ENCODE measurements around the gene MFRP.
A peak's percentile ranks its signal among the peaks of the same experiment; 100 is the strongest.

The MFRP gene

DNA sequence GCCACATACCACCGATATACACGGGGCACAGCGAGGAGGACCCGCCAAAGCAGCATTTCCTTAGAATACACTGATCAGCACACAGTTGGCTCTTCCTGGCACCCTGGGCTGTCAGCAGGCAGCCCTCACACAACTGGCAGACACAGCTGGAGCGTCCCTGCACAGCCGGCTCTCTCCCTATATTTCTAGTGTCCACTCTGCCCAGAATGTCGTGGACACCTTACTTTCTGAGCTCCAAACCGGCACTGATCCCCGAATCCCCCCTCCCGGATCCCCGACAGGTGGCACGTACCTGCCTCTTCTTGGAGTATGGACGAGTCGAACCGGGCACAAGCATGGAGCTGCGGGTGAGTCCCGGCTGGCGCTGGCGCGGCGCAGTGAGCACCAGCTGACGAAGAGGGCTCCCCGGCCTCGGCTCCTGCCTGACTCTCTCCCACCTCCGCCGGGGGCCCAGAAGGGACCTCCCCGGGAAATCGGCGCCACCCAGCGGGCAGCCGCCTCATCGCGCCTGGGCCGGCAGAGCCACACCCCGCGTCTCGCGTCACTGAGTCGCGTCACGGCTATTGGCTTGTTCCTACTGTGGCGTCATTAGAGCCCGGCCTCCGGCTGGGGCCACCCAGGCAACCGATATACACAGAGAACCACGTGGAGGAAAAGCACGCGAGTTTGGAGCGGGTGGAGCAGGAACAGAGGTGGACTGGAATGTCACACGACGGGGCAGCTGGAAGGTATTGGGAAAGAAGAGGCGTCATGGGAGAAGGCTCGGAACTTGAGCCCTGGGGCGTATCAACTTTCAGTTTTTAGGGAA is 34.9 kb upstream of the MFRP start, which contains the start of gene USP2:
USP2 (minus strand) TSS at position 510 of the 808 bp plus-strand sequence. CDS start 8,210 bp downstream, outside the sequence.
- H3K4me3 ChIP-seq (ENCODE audit: low read length): peak within 1 kb of the TSS; percentile 72
- TF ChIP-seq, protein P1, sequence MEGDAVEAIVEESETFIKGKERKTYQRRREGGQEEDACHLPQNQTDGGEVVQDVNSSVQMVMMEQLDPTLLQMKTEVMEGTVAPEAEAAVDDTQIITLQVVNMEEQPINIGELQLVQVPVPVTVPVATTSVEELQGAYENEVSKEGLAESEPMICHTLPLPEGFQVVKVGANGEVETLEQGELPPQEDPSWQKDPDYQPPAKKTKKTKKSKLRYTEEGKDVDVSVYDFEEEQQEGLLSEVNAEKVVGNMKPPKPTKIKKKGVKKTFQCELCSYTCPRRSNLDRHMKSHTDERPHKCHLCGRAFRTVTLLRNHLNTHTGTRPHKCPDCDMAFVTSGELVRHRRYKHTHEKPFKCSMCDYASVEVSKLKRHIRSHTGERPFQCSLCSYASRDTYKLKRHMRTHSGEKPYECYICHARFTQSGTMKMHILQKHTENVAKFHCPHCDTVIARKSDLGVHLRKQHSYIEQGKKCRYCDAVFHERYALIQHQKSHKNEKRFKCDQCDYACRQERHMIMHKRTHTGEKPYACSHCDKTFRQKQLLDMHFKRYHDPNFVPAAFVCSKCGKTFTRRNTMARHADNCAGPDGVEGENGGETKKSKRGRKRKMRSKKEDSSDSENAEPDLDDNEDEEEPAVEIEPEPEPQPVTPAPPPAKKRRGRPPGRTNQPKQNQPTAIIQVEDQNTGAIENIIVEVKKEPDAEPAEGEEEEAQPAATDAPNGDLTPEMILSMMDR (conservative IDR thresholded peaks at IDR 0.05; ENCODE audit: low read depth, low read length): peak; percentile 79
- peak; percentile 89 for DNase-seq (ENCODE audit: low read depth)

DNA sequence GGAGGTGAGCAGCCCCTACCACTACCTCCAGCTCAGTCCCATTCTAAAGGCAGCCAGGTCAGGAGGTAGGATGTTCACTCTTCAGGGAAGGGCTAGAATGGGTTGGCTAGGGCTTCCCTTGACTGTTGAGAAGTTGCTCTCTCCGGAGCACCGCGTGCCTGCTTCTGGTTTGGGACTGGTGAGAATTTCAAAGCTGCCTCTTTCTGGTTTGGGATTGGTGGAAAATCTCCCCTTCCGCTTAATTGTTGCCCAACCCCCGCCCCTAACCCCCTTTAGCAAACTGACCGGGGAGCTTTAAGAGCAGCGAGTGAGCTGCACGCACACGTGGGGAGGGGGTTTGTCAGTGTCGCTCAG is 34.3 kb upstream of the MFRP start:
- TF ChIP-seq, protein P1 (conservative IDR thresholded peaks at IDR 0.05; ENCODE audit: low read depth, low read length): no peak
- DNase-seq (ENCODE audit: low read depth): no peak
- peak overlapping the region; percentile 72 for H3K4me3 ChIP-seq (ENCODE audit: low read length)

GRCh38 chr11:119380160-119380826 is 33.8 kb upstream of the MFRP start:
- DNase-seq (ENCODE audit: low read depth): no peak
- peak overlapping the region; percentile 72 for H3K4me3 ChIP-seq (ENCODE audit: low read length)
- TF ChIP-seq, protein P1 (conservative IDR thresholded peaks at IDR 0.05; ENCODE audit: low read depth, low read length): no peak

- DNase-seq (ENCODE audit: low read depth): no peak
- H3K4me3 ChIP-seq (ENCODE audit: low read length): peak overlapping the region; percentile 25
- TF ChIP-seq, protein P1 (conservative IDR thresholded peaks at IDR 0.05; ENCODE audit: low read depth, low read length): no peak
These were observed 32.5 kb upstream of the MFRP start for GRCh38 chr11:119378851-119379465.

- TF ChIP-seq, protein P1 (conservative IDR thresholded peaks at IDR 0.05; ENCODE audit: low read depth, low read length): no peak
These were observed 31.6 kb upstream of the MFRP start for GRCh38 chr11:119377961-119378667.

GRCh38 chr11:119377112-119377901 is 30.8 kb upstream of the MFRP start:
- TF ChIP-seq, protein P1 (conservative IDR thresholded peaks at IDR 0.05; ENCODE audit: low read depth, low read length): no peak
- H3K4me3 ChIP-seq (ENCODE audit: low read length): no peak overlapping the region
- no peak for DNase-seq (ENCODE audit: low read depth)

More at GRCh38 chr11:119377961-119378667, 31.6 kb upstream of the MFRP start:
- no peak for DNase-seq (ENCODE audit: low read depth)
- H3K4me3 ChIP-seq (ENCODE audit: low read length): peak overlapping the region; percentile 25

All from retinal pigment epithelial cell (primary cell).